Stimulated activated CD8-positive, alpha-beta memory T cell treated with anti-CD3 and anti-CD28 coated beads, Interleukin-7, amount 100 ng/mL, for 4 hours (primary cell): ENCODE measurements around the gene GNB2.
"Not testable (repeated sequence)": the region's sequence is repeated elsewhere in the genome, so short reads cannot be mapped to it uniquely, and the experiment has no call there.

ENCODE experiments used
- DNase-seq, 2 donors: peaks; one replicate each; pipeline ENCODE4 v3.0.0-alpha.2; 2020; ENCODE audit warnings: low read depth in 2 of 2

Gene GNB2

GRCh38 chr7:100662194-100662776 is 11.3 kb upstream of the GNB2 start:
- not testable (repeated sequence) for DNase-seq

- no peak for DNase-seq
Measured at GRCh38 chr7:100665168-100665726, 8.3 kb upstream of the GNB2 start.

- DNase-seq: no peak
Measured at GRCh38 chr7:100667331-100668068, 6.0 kb upstream of the GNB2 start.

- DNase-seq: no peak
Measured at GRCh38 chr7:100668069-100668449, 5.5 kb upstream of the GNB2 start.

- DNase-seq: not testable (repeated sequence)
Measured at GRCh38 chr7:100669106-100669505, 4.4 kb upstream of the GNB2 start.

GRCh38 chr7:100670074-100670473 is 3.5 kb upstream of the GNB2 start:
- no peak for DNase-seq

- DNase-seq: no peak
Measured at GRCh38 chr7:100671353-100672327, 1.9 kb upstream of the GNB2 start.

- DNase-seq: peak in 1 of 2 donors; percentile 33
Measured at GRCh38 chr7:100673942-100674410, 436 bp downstream of the GNB2 start.

GRCh38 chr7:100674411-100675104 is 1.0 kb downstream of the GNB2 start:
- no peak for DNase-seq

- peak in 1 of 2 donors; percentile 43 for DNase-seq
Measured at GRCh38 chr7:100675105-100675451, 1.5 kb downstream of the GNB2 start.

- DNase-seq: peak; percentile 78 to 84
Measured at GRCh38 chr7:100675581-100676350, 2.2 kb downstream of the GNB2 start.

- no peak for DNase-seq
Measured at GRCh38 chr7:100676501-100677306, 3.2 kb downstream of the GNB2 start.

GRCh38 chr7:100677308-100678267 is 4.0 kb downstream of the GNB2 start:
- DNase-seq: no peak

- no peak for DNase-seq
Measured at GRCh38 chr7:100678291-100678984, 4.9 kb downstream of the GNB2 start.

- DNase-seq: no peak
Measured at GRCh38 chr7:100679129-100679926, 5.8 kb downstream of the GNB2 start.

- DNase-seq: no peak
Measured at GRCh38 chr7:100679927-100680575, 6.5 kb downstream of the GNB2 start.
